Thymus (tissue), 11 donors: ENCODE results near the gene LINC01488. TPM values are rescaled to one million over a fixed set of nuclear protein-coding genes. Genes with fewer than 3 reads are reported as not detected.

Experiments
- DNase-seq, 9 donors: peaks; one replicate each; pipeline ENCODE4 v3.0.0-alpha.2; 2013; ENCODE audit warnings: low spot score in 9 of 9, low read depth in 6 of 9, missing footprints in 1 of 9
- H3K27ac ChIP-seq, 2 donors: one replicate each; pipeline ENCODE4 v1.5.1; 2013; ENCODE audit warnings: control low read depth in 1 of 2, low read depth in 1 of 2, low read length in 1 of 2, mild to moderate bottlenecking in 1 of 2, moderate library complexity in 1 of 2
- H3K27me3 ChIP-seq, 2 donors: one replicate each; pipeline ENCODE4 v1.5.1; 2013; ENCODE audit warnings: low read length in 1 of 2; ENCODE audit not compliant: control insufficient read depth in 2 of 2, insufficient read depth in 1 of 2
- H3K36me3 ChIP-seq, 2 donors: one replicate each; pipeline ENCODE4 v1.5.1; 2013; ENCODE audit warnings: low read length in 1 of 2, mild to moderate bottlenecking in 1 of 2, moderate library complexity in 1 of 2; ENCODE audit not compliant: control insufficient read depth in 2 of 2, insufficient read depth in 2 of 2
- H3K4me1 ChIP-seq, 2 donors: one replicate each; pipeline ENCODE4 v1.5.1; 2013; ENCODE audit warnings: low read length in 2 of 2; ENCODE audit not compliant: control insufficient read depth in 2 of 2, insufficient read depth in 2 of 2
- H3K4me3 ChIP-seq, 2 donors: one replicate each; pipeline ENCODE4 v1.5.1; 2013; ENCODE audit warnings: low read length in 2 of 2, control low read depth in 1 of 2, mild to moderate bottlenecking in 1 of 2
- H3K9me3 ChIP-seq, 2 donors: one replicate each; pipeline ENCODE4 v1.5.1; 2013; ENCODE audit warnings: low read length in 1 of 2, mild to moderate bottlenecking in 1 of 2; ENCODE audit not compliant: control insufficient read depth in 2 of 2, insufficient read depth in 1 of 2
- WGBS: extraction: QIAGEN DNeasy Blood & Tissue Kit; methylation state at CpG from one replicate; pipeline ENCODE4 v1.1.7; 2013; 5-methylcytosine and 5-hydroxymethylcytosine counted together
- polyA plus RNA-seq: library from polyadenylated mRNA; stranded (reverse); fragments of 200-250 nt; gene quantifications from one replicate; pipeline ENCODE4 v1.2.3, GENCODE V29; 2013
- total RNA-seq: library from RNA; stranded (reverse); fragments of 120-200 nt; gene quantifications from one replicate; pipeline ENCODE4 v1.2.4, GENCODE V29; 2013
- donor health status: healthy.

Gene LINC01488
- total and polyA plus RNA-seq, 2 donors: 0.07 TPM; not detected in 1

DNA sequence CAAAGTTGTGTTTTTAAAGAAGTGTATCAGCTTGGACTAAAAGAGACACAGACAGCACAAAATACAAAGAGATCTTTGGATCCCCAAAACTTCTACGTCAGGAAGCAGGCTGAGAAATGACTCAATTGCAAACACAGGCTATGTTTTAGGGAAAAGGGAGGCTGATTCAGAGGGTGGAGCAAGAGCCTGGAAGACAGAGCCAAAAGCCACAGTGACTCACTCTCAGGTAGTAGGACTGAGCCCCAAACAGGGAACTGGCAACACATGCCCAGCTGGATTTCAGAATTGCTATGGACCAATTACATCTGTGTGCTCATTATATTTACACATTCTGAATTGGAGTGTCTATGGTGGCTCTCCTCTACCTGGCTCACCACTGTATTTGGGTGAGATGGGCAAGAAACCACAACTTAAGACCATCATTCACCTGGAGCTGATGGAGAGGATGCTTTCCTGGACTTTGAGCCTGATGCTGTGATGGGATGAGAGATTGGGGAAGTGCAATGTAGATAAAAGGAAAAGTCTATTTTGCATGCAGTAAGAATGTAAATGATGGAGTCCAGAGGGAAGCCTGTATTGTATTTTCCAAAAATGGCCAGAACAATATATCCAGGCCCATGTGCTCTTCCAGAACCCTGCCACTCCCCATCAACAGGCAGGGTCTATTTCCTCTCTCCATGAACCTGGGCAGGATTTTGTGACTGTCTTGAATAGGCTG is 20.8 kb upstream of the LINC01488 start:
- Histone ChIP-seq H3K4me1 (peaks cover 0 to 7% of the 10 kb centered on the region in 2 donors), H3K9me3 (peaks cover 0 to 10% of the 10 kb centered on the region in 2 donors), H3K36me3 (no peaks in the 10 kb centered on the region), H3K27me3 (peaks cover 0 to 4% of the 10 kb centered on the region in 2 donors), H3K4me3 (no peak overlapping the region), H3K27ac (no peak overlapping the region)
- WGBS: 97% methylated on average over 1 of the region's 1 CpG
- no peak for DNase-seq

DNA sequence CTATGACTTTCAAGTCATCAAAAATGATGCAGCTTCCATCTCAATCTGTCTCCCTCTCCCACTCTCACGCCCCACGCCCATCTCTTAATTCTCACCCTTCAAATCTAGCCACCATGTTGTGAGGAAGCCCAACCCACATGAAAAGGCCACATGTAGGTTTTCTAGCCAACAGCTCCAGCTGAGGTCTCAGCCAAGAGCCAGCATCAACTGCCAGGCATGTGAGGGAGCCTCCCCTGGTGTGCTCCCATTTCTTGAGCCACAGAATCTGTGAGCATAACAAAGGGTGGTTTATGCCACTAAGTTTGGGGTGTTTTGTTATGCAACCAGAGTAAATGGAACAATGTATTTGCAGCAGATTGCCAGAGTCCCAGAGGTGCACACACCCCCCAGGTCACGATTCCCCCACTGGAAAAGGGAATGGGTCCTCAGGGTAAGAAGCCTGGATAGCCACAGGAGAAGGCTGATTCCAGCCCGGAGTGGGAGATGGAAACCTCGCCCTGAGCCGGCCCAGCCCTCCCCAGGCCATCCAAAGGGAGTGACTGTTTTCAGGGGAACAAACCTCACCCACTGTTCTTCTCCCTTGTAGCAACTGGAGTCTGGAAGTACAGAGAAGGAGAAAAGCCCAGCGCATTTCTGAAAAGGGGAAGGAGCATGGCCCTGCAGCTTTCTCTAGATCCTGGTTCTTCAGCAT is 20.0 kb upstream of the LINC01488 start:
- peaks cover 0 to 7% of the 10 kb centered on the region in 2 donors for H3K4me1 ChIP-seq
- H3K36me3 ChIP-seq: no peaks in the 10 kb centered on the region
- no peak overlapping the region for H3K4me3 ChIP-seq
- H3K27ac ChIP-seq: no peak overlapping the region
- peaks cover 0 to 10% of the 10 kb centered on the region in 2 donors for H3K9me3 ChIP-seq
- WGBS: 93% methylated on average over 7 of the region's 7 CpGs
- no peak for DNase-seq
- H3K27me3 ChIP-seq: peaks cover 0 to 4% of the 10 kb centered on the region in 2 donors

DNA sequence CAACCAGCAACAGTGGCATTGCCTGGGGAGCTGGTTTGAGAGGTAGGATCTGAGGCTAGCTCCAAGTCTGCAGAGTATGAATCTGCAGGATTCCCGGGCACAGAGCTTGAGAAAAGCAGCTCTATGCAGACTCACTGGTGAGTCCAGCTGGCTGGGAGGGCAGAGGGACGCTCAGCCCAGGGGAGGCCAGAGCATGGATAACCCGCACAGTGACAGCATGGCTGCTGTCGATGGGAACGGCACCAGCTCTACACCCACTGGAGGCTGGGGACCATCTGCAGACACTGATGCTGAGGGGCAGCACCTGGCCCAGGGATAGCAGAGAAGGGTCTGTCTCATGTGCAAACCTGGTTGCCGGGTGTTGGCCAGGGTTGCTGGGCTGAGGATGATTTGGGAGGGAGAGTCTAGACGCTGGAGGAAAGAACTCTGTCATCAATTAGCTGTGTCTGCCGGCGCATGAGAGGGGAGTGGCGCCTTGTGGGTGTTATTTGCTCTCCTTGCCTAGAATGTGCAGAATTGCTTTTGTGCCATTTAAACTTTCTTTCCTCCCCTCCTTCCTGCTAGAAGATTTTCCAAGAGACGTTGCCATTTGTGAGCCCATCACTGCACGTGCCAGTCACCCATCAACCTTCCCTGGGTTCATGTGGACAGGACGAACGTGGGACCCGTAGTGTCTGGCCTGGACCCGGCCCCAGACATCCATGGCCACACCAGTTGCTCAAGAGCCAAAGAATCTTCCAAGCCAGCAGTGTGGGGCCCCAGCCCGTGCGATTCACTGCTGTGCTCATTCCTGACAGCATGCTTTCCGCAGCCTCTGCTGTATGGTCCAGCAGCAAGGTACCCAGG is 19.1 kb upstream of the LINC01488 start:
- Histone ChIP-seq H3K9me3 (peaks cover 0 to 7% of the 10 kb centered on the region in 2 donors), H3K36me3 (no peaks in the 10 kb centered on the region), H3K27me3 (peaks cover 0 to 4% of the 10 kb centered on the region in 2 donors), H3K27ac (no peak overlapping the region), H3K4me1 (peaks cover 0 to 7% of the 10 kb centered on the region in 2 donors), H3K4me3 (no peak overlapping the region)
- 94% methylated on average over 19 of the region's 19 CpGs for WGBS
- DNase-seq: no peak

DNA sequence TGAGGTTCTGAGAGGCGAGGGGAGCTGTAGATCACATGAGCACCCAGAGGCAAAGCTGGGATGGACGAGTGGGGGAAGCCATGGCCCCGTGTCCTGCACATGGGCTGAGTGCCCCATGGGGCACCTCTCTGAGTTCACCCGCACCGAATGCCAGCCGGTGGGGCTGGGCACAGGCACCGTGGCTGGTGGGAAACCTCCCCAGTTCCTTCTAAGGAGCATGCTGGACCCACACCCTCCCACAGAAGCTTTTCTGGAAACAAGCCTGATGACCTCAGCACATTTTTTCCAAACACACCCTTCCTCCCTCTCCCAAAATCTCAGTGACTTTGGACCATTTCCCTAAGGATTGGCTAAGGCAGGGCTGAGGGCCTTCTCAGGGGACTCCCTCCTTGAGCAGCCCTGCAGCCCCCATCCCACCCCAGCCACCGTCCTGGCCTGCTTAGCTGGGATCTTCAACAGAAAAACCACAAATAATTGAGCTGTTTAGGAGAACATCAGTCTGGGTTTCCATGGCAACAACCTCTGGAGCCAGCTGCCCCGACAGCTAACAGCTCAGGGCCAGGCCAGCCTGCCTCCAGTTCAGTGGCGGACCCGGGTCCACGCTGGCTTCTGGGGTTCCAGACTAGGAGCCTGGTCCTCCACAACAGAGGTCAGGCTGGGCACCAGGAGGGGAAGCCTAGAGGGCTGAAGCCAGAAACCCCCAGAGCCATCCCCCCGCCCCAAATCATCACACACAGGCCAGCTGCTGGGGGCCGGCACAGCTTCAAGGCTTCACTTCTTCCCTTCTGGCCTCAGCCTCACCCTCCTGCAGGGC is 18.1 kb upstream of the LINC01488 start:
- Histone ChIP-seq H3K4me1 (peaks cover 0 to 7% of the 10 kb centered on the region in 2 donors), H3K9me3 (peaks cover 0 to 7% of the 10 kb centered on the region in 2 donors), H3K27ac (no peak overlapping the region), H3K4me3 (no peak overlapping the region), H3K27me3 (peaks cover 0 to 4% of the 10 kb centered on the region in 2 donors), H3K36me3 (no peaks in the 10 kb centered on the region)
- DNase-seq: no peak
- WGBS: 83% methylated on average over 14 of the region's 14 CpGs

DNA sequence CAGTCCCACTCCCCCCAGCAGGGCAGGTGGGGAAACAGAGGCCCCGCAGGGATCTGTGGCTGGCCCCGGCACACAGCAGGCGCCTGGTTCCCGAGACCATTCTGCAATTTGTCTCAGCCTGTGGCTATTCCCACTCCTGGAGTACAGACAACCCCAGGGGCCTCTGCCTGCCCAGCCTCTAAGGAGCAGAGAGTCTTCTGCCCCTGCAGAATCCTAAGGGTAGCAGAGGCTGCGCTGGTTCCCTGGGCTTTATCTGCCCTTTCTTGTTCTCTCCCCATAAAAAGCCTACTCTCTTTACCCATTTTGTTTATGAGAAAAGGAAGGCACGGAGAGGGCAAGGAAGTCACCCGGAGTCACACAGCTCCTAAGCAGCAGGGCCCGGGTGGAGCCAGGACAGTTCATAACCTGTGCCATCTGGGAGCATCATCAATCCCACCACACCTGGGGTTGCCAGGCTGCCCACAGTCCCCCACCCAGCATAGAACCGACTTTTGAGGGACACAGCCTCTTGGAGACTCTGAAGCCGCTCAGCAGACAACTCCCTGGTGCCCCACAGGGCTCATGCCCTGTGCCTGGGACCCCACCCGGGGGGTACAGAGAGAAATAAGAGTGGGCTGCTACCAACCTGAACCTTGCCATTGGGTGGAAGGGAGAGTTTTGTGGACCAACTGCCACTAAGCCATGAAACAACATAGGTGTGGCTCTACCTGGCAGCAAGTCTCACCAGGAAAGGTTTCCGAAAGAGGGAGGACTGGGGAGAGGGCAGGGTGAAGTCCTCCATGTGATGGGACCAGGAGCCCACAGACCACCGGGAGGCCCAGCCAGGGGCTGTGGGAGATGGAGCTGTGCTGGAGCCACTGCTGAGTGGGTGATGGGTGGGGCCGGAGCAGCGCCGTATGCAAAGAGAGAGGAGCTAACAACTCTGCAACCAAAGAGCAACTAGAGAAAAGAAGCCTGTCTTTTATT is 17.2 kb upstream of the LINC01488 start:
- Histone ChIP-seq H3K4me1 (peaks cover 0 to 8% of the 10 kb centered on the region in 2 donors), H3K9me3 (peaks cover 0 to 7% of the 10 kb centered on the region in 2 donors), H3K36me3 (no peaks in the 10 kb centered on the region), H3K27me3 (peaks cover 0 to 4% of the 10 kb centered on the region in 2 donors), H3K27ac (no peak overlapping the region), H3K4me3 (no peak overlapping the region)
- whole genome bisulfite sequencing: 90% methylated on average over 16 of the region's 16 CpGs
- no peak for DNase-seq

DNA sequence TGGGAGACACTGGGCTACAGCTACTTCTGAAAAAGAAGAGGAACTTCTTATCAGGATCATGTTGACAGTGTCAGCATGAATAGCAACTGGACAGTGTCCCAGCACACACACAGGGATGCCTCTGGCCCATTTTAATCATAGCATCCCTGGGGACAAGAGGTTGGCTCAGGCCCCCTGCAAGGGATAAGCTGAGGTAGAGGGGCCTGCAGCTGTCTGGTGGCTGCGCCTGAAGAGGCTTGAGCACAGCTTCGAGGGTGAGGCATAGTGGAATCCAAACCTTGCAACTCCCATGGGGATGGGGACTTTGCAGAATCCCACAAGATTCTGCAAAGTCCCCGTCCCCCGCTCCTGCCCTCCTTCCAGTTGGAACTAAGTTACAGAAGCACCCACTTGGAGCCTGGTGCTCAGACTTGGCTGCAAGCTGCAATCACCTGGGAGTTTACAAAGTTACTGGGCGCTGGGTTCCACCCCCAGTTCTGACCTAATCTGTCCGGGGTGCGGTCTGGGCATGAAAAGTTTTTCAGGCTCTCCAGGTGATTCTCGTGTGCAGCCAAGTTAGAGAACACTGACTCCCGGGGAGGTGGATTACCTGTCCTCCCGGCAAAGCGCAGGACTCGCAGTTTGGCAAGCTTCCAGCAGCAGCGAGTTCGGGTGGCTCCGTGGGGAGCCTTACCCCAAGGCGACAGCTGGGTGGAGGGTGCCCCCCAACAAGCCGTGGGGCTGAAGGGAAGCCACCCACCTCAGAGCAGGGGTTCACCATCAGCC is 16.0 kb upstream of the LINC01488 start:
- Histone ChIP-seq H3K4me3 (no peak overlapping the region), H3K4me1 (peaks cover 0 to 12% of the 10 kb centered on the region in 2 donors), H3K27ac (no peak overlapping the region), H3K9me3 (peaks cover 0 to 7% of the 10 kb centered on the region in 2 donors), H3K27me3 (peaks cover 0 to 5% of the 10 kb centered on the region in 2 donors), H3K36me3 (no peaks in the 10 kb centered on the region)
- WGBS: 94% methylated on average over 17 of the region's 17 CpGs
- no peak for DNase-seq

DNA sequence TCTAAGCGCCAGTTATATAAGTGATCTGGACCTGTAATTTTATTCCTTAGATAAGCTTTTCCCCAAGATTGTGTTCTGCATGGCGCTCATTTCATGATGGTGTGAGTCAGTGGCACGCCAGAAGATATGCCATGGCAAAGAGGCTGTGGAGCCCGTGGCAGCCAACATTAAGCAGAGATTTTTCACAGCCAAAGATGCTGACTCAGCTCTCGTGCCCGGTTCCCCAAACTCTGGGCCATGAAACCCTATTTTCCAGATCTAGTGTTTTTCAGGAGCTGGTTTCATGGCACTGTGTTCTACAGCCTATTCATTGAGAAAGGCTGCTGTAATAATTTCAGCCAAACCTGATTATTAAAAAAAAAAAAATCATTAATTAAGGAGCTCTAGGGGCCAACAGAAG is 15.4 kb upstream of the LINC01488 start:
- 84% methylated on average over 6 of the region's 6 CpGs for WGBS
- no peak overlapping the region for H3K27ac ChIP-seq
- H3K27me3 ChIP-seq: peaks cover 0 to 10% of the 10 kb centered on the region in 2 donors
- DNase-seq: no peak
- peaks cover 0 to 7% of the 10 kb centered on the region in 2 donors for H3K9me3 ChIP-seq
- H3K36me3 ChIP-seq: no peaks in the 10 kb centered on the region
- H3K4me1 ChIP-seq: peaks cover 0 to 12% of the 10 kb centered on the region in 2 donors
- H3K4me3 ChIP-seq: no peak overlapping the region
